ENCODE results near the gene DLG1.
"Not testable (repeated sequence)": the region's sequence is repeated elsewhere in the genome, so short reads cannot be mapped to it uniquely, and the experiment has no call there.

DLG1 gene

GRCh38 chr3:197281849-197282248 is 16.6 kb downstream of the DLG1 start:
- Mint-ChIP-seq H3K27ac (no peak overlapping the region), H3K4me3 (no peak overlapping the region), H3K9me3 (no peaks in the 10 kb centered on the region), H3K27me3 (no peaks in the 10 kb centered on the region), H3K4me1 (peaks cover 27% of the 10 kb centered on the region), H3K36me3 (peaks cover 53% of the 10 kb centered on the region)
- no peak for ATAC-seq

- H3K4me3 Mint-ChIP-seq, result no peak overlapping the region
- no peaks in the 10 kb centered on the region for H3K9me3 Mint-ChIP-seq
- peaks cover 21% of the 10 kb centered on the region for H3K4me1 Mint-ChIP-seq
- H3K36me3 Mint-ChIP-seq, result peaks cover 51% of the 10 kb centered on the region
- H3K27me3 Mint-ChIP-seq, result no peaks in the 10 kb centered on the region
- H3K27ac Mint-ChIP-seq, result no peak overlapping the region
- ATAC-seq, result no peak
These were observed 18.3 kb downstream of the DLG1 start for GRCh38 chr3:197280156-197280555.

GRCh38 chr3:197278933-197279332 is 19.5 kb downstream of the DLG1 start:
- Mint-ChIP-seq H3K9me3 (no peaks in the 10 kb centered on the region), H3K4me3 (no peak overlapping the region), H3K27ac (no peak overlapping the region), H3K36me3 (peaks cover 48% of the 10 kb centered on the region), H3K27me3 (no peaks in the 10 kb centered on the region), H3K4me1 (peaks cover 27% of the 10 kb centered on the region)
- no peak for ATAC-seq

GRCh38 chr3:197276808-197277207 is 21.6 kb downstream of the DLG1 start:
- Mint-ChIP-seq H3K36me3 (peaks cover 47% of the 10 kb centered on the region), H3K4me1 (peaks cover 40% of the 10 kb centered on the region)
- not testable (repeated sequence) for H3K9me3 Mint-ChIP-seq

GRCh38 chr3:197270558-197271317 is 27.7 kb downstream of the DLG1 start:
- Mint-ChIP-seq H3K4me1 (peaks cover 72% of the 10 kb centered on the region), H3K27me3 (no peaks in the 10 kb centered on the region), H3K27ac (no peak overlapping the region), H3K4me3 (no peak overlapping the region), H3K36me3 (peaks cover 47% of the 10 kb centered on the region), H3K9me3 (no peaks in the 10 kb centered on the region)
- ATAC-seq, result no peak

More at GRCh38 chr3:197276808-197277207, 21.6 kb downstream of the DLG1 start:
- not testable (repeated sequence) for H3K27ac Mint-ChIP-seq, H3K4me3 Mint-ChIP-seq, ATAC-seq, H3K27me3 Mint-ChIP-seq

- Mint-ChIP-seq H3K36me3 (peaks cover 39% of the 10 kb centered on the region), H3K4me1 (peaks cover 60% of the 10 kb centered on the region), H3K27ac (no peak overlapping the region), H3K27me3 (no peaks in the 10 kb centered on the region), H3K4me3 (no peak overlapping the region), H3K9me3 (no peaks in the 10 kb centered on the region)
- ATAC-seq, result no peak
These were observed 29.4 kb downstream of the DLG1 start for GRCh38 chr3:197269024-197269423.

GRCh38 chr3:197268294-197268693 is 30.1 kb downstream of the DLG1 start:
- Mint-ChIP-seq H3K36me3 (peaks cover 35% of the 10 kb centered on the region), H3K4me1 (peaks cover 56% of the 10 kb centered on the region), H3K27me3 (no peaks in the 10 kb centered on the region), H3K27ac (no peak overlapping the region), H3K9me3 (no peaks in the 10 kb centered on the region), H3K4me3 (no peak overlapping the region)
- ATAC-seq, result no peak

- no peak overlapping the region for H3K27ac Mint-ChIP-seq
- H3K9me3 Mint-ChIP-seq, result no peaks in the 10 kb centered on the region
These were observed 32.1 kb downstream of the DLG1 start for GRCh38 chr3:197266331-197266730.

GRCh38 chr3:197262709-197263108 is 35.7 kb downstream of the DLG1 start:
- ATAC-seq, result no peak
- Mint-ChIP-seq H3K27ac (no peak overlapping the region), H3K27me3 (no peaks in the 10 kb centered on the region), H3K9me3 (no peaks in the 10 kb centered on the region), H3K4me3 (no peak overlapping the region), H3K4me1 (peaks cover 29% of the 10 kb centered on the region), H3K36me3 (peaks cover 19% of the 10 kb centered on the region)

More at GRCh38 chr3:197266331-197266730, 32.1 kb downstream of the DLG1 start:
- H3K27me3 Mint-ChIP-seq, result no peaks in the 10 kb centered on the region
- no peak for ATAC-seq
- no peak overlapping the region for H3K4me3 Mint-ChIP-seq
- H3K36me3 Mint-ChIP-seq, result peaks cover 34% of the 10 kb centered on the region
- H3K4me1 Mint-ChIP-seq, result peaks cover 41% of the 10 kb centered on the region

GRCh38 chr3:197261164-197261509 is 37.3 kb downstream of the DLG1 start:
- H3K9me3 Mint-ChIP-seq, result no peaks in the 10 kb centered on the region
- H3K4me1 Mint-ChIP-seq, result peaks cover 20% of the 10 kb centered on the region
- peaks cover 11% of the 10 kb centered on the region for H3K36me3 Mint-ChIP-seq
- H3K4me3 Mint-ChIP-seq, result no peak overlapping the region
- H3K27me3 Mint-ChIP-seq, result no peaks in the 10 kb centered on the region
- no peak overlapping the region for H3K27ac Mint-ChIP-seq
- ATAC-seq, result no peak

- Mint-ChIP-seq H3K4me1 (peaks cover 16% of the 10 kb centered on the region), H3K27ac (no peak overlapping the region), H3K36me3 (peaks cover 9% of the 10 kb centered on the region), H3K4me3 (no peak overlapping the region), H3K27me3 (no peaks in the 10 kb centered on the region), H3K9me3 (no peaks in the 10 kb centered on the region)
- no peak for ATAC-seq
These were observed 37.8 kb downstream of the DLG1 start for GRCh38 chr3:197260491-197261163.

GRCh38 chr3:197259096-197259495 is 39.3 kb downstream of the DLG1 start:
- no peak overlapping the region for H3K4me3 Mint-ChIP-seq
- no peak overlapping the region for H3K27ac Mint-ChIP-seq
- no peaks in the 10 kb centered on the region for H3K27me3 Mint-ChIP-seq
- no peaks in the 10 kb centered on the region for H3K9me3 Mint-ChIP-seq
- peaks cover 13% of the 10 kb centered on the region for H3K36me3 Mint-ChIP-seq
- no peak for ATAC-seq
- H3K4me1 Mint-ChIP-seq, result peaks cover 21% of the 10 kb centered on the region

- Mint-ChIP-seq H3K9me3 (no peaks in the 10 kb centered on the region), H3K4me3 (no peak overlapping the region), H3K27ac (no peak overlapping the region), H3K4me1 (peaks cover 29% of the 10 kb centered on the region), H3K36me3 (peaks cover 13% of the 10 kb centered on the region), H3K27me3 (no peaks in the 10 kb centered on the region)
- no peak for ATAC-seq
These were observed 40.1 kb downstream of the DLG1 start for GRCh38 chr3:197258168-197258755.

GRCh38 chr3:197257711-197258110 is 40.7 kb downstream of the DLG1 start:
- peaks cover 13% of the 10 kb centered on the region for H3K36me3 Mint-ChIP-seq
- H3K9me3 Mint-ChIP-seq, result no peaks in the 10 kb centered on the region
- H3K4me1 Mint-ChIP-seq, result peaks cover 34% of the 10 kb centered on the region
- ATAC-seq, result no peak
- no peaks in the 10 kb centered on the region for H3K27me3 Mint-ChIP-seq
- no peak overlapping the region for H3K27ac Mint-ChIP-seq
- H3K4me3 Mint-ChIP-seq, result no peak overlapping the region

GRCh38 chr3:197256836-197257444 is 41.5 kb downstream of the DLG1 start:
- Mint-ChIP-seq H3K4me1 (peaks cover 40% of the 10 kb centered on the region), H3K27me3 (no peaks in the 10 kb centered on the region), H3K4me3 (no peak overlapping the region), H3K27ac (no peak overlapping the region), H3K9me3 (no peaks in the 10 kb centered on the region), H3K36me3 (peaks cover 21% of the 10 kb centered on the region)
- ATAC-seq, result no peak

All from stimulated activated memory B cell treated with anti-CD40 and anti-IgM and Interleukin-4, amounts not matched to agents 10 μg/mL and 1 μg/mL and 100 μg/mL, for 72 hours (primary cell).